HG02759 (cell line): ENCODE measurements around the gene TEKTIP1.
"Not testable (repeated sequence)": the region's sequence is repeated elsewhere in the genome, so short reads cannot be mapped to it uniquely, and the experiment has no call there.

Experiments
- ATAC-seq: cut with Tn5 transposase; IDR thresholded peaks from one replicate; pipeline ENCODE4 v1.9.1; 2021; ENCODE audit warnings: mild to moderate bottlenecking, moderate library complexity; ENCODE audit not compliant: unreplicated experiment

Gene TEKTIP1

DNA sequence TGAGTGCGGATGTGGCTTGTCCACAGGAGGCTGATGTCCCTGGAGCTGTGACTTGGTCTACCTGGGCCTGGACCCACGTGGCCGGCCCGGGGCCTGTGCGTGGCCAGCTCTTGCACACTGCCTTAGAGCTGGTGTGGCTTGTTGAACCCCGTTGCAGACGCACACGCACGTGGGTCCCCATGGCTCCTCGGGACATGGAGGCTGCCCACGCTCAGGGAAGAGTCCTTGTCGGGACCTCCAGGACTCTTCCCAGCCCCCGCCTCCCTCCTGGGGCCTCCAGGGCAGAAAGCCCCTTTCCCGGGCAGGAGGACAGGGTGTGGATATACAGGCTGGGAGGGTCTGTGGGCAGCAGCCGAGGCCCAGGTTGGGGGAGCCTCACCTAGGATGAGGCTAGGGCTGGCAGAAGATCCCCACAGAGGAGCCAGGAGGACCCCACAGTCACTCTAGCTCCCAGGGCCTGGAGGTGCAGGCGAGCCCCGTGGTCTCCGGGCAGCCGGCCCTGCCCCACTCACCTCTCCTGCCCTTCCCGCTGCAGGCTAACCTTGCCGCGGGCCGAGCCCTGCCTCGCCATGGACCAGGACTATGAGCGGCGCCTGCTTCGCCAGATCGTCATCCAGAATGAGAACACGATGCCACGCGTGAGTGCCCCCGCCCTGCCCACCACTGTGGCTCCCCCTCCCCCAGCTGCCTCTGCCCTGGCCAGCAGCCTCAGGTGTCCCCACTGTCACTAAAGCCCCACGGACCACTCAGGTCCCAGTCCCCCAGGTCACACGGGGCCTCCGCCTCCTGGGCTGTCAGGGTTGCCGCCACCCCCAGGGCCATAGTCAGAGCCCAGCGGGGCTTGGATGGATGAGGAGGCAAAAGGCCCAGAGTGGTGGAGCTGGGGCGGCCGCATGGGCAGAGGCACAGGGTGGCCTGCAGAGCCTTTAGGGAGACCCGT, 16.3 kb upstream of the TEKTIP1 start:
- ATAC-seq: no peak

GRCh38 chr19:3523361-3524077, 15.5 kb upstream of the TEKTIP1 start:
- no peak for ATAC-seq

DNA sequence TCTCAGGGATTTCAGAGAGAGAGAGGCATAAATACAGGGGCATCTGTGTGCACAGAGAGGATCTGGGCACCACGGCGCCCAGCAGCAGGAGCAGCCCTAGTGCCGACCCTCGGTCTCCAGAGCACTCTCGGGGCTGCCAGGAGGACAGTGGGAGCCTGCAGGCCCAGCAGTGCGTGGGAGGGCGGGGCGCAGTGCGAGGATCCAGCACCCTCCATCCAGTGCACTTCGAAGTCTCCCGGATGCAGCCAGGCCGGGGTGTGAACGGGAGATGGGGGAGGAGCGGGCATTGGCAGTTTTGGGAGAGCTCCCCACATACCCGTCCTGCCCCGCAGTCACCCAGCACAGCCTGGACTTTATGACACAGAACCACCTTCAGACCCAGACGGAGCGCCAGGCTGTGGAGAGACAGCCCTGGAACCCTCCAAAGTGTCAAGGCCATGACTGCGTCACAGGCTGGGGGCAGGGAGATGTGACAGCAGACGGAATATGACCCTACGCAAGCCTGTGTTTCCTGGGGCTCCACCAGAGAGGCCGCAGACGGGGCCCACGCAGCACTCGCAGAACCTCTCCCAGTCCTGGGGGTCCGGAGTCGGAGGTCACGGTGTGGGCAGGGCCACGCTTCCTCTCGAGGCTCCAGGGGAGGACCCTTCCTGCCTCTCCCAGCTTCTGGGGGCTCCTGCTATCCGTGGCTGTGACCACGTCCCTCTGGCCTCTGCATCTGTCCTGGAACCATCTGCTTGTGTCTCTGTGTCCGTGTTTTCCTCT, 14.7 kb upstream of the TEKTIP1 start:
- no peak for ATAC-seq

GRCh38 chr19:3524904-3525451, 14.0 kb upstream of the TEKTIP1 start:
- ATAC-seq: no peak

GRCh38 chr19:3526507-3527237, 12.3 kb upstream of the TEKTIP1 start:
- ATAC-seq: no peak

- no peak for ATAC-seq
These were observed 11.6 kb upstream of the TEKTIP1 start for GRCh38 chr19:3527238-3527910.

- ATAC-seq: no peak
These were observed 10.9 kb upstream of the TEKTIP1 start for GRCh38 chr19:3528080-3528479.

GRCh38 chr19:3528539-3529211, 10.3 kb upstream of the TEKTIP1 start:
- no peak for ATAC-seq

DNA sequence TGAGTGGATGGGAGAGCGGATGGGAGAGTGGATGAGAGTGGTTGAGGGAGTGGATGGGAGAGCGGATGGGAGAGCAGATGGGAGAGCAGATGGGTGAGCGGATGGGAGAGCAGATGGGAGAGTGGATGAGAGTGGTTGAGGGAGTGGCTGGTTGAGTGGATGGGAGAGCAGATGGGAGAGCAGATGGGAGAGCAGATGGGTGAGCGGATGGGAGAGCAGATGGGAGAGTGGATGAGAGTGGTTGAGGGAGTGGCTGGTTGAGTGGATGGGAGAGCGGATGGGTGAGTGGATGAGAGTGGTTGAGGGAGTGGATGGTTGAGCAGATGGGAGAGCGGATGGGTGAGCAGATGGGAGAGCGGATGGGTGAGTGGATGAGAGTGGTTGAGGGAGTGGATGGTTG, 9.7 kb upstream of the TEKTIP1 start:
- ATAC-seq: not testable (repeated sequence)

GRCh38 chr19:3530389-3530788, 8.6 kb upstream of the TEKTIP1 start:
- ATAC-seq: no peak

DNA sequence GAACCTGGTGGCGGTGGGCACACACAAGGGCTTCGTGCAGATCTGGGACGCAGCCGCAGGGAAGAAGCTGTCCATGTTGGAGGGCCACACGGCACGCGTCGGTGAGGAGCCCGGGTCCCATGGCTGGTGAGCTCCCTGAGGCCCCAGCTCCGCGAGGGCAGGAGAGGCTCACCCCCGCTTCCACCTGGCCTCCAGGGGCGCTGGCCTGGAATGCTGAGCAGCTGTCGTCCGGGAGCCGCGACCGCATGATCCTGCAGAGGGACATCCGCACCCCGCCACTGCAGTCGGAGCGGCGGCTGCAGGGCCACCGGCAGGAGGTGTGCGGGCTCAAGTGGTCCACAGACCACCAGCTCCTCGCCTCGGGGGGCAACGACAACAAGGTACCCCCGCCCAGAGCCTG, 7.3 kb upstream of the TEKTIP1 start:
- no peak for ATAC-seq

DNA sequence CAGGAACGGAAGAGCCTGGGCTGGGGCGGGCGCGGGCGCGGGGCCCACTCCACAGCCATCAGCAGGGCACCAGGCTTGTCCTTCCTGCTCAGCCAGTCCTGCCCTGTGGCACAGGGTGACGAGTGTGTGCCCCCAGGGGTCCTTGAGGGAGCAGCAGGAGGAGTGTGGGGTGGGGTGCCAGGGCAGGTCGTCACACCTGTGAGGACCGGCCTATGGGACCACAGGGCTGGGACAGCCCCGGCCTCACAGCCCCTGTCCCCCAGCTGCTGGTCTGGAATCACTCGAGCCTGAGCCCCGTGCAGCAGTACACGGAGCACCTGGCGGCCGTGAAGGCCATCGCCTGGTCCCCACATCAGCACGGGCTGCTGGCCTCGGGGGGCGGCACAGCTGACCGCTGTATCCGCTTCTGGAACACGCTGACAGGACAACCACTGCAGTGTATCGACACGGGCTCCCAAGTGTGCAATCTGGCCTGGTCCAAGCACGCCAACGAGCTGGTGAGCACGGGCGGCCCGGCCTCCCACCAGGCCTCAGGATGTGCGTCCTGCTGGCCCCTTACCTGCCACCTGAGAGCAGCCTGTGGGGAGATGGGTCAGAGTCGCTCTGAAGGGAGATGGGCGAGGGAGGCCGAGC, 6.7 kb upstream of the TEKTIP1 start:
- no peak for ATAC-seq

DNA sequence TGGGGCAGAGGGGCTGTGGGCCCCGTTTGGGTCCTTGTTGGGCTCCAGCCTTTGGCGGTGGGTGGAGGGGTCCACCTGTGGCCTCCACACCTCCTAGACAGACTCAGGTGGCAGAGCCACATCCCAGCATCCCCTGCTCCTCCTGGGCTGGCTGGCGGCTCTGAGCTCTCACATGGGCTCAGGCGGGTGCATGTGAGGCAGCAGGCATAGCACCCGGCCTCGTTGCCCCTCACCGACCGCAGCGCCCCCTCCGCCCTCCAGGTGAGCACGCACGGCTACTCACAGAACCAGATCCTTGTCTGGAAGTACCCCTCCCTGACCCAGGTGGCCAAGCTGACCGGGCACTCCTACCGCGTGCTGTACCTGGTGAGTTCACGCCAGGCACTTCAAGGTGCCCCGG, 5.9 kb upstream of the TEKTIP1 start:
- ATAC-seq: no peak

DNA sequence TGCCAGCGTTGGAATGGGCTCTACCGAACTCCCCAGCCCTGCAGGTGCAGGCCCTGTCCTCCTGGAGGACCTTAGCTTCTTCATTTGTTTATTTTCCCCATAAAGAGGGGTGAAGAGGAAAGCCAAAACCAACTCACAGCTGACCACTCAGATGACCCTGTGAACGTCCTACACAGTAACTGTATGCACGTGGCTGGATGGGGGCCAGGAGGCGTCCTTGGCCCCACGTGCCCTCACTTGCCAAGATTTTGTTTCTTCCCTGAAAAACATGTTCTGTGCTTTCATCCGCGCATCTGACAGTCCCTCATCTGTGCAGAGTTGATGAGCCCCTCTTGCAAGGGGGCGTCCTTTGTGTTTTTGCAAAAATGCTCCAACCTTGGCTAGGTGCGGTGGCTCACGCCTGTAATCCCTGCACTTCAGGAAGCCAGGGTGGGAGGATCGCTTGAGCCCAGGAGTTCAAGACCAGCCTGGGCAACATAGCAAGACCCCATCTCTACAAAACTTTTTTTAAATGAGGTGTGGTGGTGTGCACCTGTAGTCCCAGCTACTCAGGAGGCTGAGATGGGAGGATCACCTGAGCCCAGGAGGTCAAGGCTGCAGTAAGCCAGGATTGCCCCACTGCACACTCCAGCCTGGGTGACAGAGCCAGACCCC, 5.3 kb upstream of the TEKTIP1 start:
- ATAC-seq: no peak

DNA sequence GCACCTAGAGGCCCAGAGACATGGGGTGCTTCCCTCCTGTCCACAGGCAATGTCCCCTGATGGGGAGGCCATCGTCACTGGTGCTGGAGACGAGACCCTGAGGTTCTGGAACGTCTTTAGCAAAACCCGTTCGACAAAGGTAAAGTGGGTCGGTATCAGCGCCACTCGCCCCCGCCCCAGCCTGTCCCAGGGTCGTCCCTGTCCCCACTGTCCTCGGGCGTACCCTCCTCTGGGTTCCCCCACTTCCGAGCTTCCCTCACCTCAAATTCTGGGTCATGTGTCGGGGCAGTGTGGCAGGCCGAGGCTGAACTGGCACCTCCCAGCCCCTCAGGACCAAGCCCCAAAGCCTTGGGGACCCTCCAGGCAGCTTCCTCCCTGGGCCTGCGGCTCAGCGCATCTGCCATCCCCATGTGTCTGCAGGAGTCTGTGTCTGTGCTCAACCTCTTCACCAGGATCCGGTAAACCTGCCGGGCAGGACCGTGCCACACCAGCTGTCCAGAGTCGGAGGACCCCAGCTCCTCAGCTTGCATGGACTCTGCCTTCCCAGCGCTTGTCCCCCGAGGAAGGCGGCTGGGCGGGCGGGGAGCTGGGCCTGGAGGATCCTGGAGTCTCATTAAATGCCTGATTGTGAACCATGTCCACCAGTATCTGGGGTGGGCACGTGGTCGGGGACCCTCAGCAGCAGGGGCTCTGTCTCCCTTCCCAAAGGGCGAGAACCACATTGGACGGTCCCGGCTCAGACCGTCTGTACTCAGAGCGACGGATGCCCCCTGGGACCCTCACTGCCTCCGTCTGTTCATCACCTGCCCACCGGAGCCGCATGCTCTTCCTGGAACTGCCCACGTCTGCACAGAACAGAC, 4.4 kb upstream of the TEKTIP1 start:
- no peak for ATAC-seq

DNA sequence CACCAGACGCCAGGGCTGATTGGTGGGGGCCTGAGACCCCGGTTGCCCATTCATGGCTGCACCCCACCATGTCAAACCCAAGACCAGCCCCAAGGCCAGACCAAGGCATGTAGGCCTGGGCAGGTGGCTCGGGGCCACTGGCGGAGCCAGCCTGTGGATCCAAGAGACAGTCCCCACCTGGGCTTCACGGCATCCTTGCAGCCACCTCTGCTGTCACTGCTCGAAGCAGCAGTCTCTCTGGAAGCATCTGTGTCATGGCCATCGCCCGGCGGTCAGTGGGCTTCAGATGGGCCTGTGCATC, 3.8 kb upstream of the TEKTIP1 start:
- no peak for ATAC-seq

- no peak for ATAC-seq
These were observed 3.4 kb upstream of the TEKTIP1 start for GRCh38 chr19:3535563-3535965.

DNA sequence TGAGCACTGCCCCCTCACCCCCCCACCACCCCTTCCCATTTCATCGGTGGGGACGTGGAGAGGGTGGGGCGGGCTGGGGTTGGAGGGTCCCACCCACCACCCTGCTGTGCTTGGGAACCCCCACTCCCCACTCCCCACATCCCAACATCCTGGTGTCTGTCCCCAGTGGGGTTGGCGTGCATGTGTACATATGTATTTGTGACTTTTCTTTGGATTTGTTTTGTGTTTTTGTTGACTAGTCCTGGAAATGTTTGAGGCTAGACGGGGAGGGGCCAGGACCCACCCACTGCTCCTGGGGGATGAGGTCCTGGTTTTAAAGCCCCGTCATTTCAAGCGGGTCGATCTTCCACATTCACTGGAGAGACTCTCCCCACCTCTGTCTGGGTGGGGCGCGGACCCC, 3.0 kb upstream of the TEKTIP1 start:
- ATAC-seq: no peak
